Adrenal gland (tissue), 12 donors: ENCODE results near the gene HNRNPM. TPM values are rescaled to one million over a fixed set of nuclear protein-coding genes. Genes with fewer than 3 reads are reported as not detected.

Source experiments
- DNase-seq, 7 donors: peaks; one replicate each; pipeline ENCODE4 v3.0.0-alpha.2; 2019 to 2020
- H3K27ac ChIP-seq, 5 donors: fragments of 200-600 bp; sonication (generic) in 4 of 5; 1 replicate in 3 of 5; 2 replicates in 2 of 5; pipeline versions ENCODE4 v1.5.1 to v1.8.0; 2016 to 2020; ENCODE audit warnings: mild to moderate bottlenecking in 1 of 5
- H3K27me3 ChIP-seq: fragments of 200-600 bp; 2 replicates; pipeline ENCODE4 v1.8.0; 2021
- H3K36me3 ChIP-seq, 2 donors: fragments of 200-600 bp; replicated peaks in 1 of 2; 1 replicate in 1 of 2; 2 replicates in 1 of 2; pipeline versions ENCODE4 v1.5.1 to v1.8.0; 2018 to 2022
- H3K4me1 ChIP-seq, 2 donors: fragments of 200-600 bp; replicated peaks in 1 of 2; 1 replicate in 1 of 2; 2 replicates in 1 of 2; pipeline versions ENCODE4 v1.5.1 to v1.8.0; 2018 to 2021
- H3K4me3 ChIP-seq, 4 donors: fragments of 200-600 bp; sonication (generic) in 3 of 4; one replicate each; pipeline ENCODE4 v1.5.1; 2016 to 2018
- H3K9me3 ChIP-seq, 3 donors: fragments of 200-600 bp; sonication (generic) in 1 of 3; replicated peaks in 1 of 3; 1 replicate in 2 of 3; 2 replicates in 1 of 3; pipeline versions ENCODE4 v1.5.1 to v1.8.0; 2016 to 2021
- CTCF ChIP-seq, 6 experiments: fragments of 450-650 bp in 4 of 6; fragments of 200-600 bp in 2 of 6; sonication (generic) in 1 of 6; IDR thresholded peaks; 1 replicate in 5 of 6; 2 replicates in 1 of 6; pipeline versions ENCODE4 v1.5.1 to v1.8.0; 2016 to 2021; ENCODE audit warnings: antibody characterized with exemption in 6 of 6, mild to moderate bottlenecking in 2 of 6, moderate library complexity in 1 of 6
- POLR2A ChIP-seq, 2 donors: fragments of 450-650 bp; IDR thresholded peaks; one replicate each; pipeline ENCODE4 v1.6.1; 2017; ENCODE audit warnings: antibody characterized with exemption in 2 of 2, mild to moderate bottlenecking in 2 of 2, moderate library complexity in 1 of 2
- WGBS, 4 donors: extraction: QIAGEN DNeasy Blood & Tissue Kit in 2 of 4; methylation state at CpG; one replicate each; pipeline versions ENCODE4 v1.1.5 to v1.1.7; 2013 to 2017; 5-methylcytosine and 5-hydroxymethylcytosine counted together
- intact Hi-C, 2 donors: fragments of 100-400 bp; cut with DNase I; formaldehyde crosslinking; loops; one replicate each; pipeline versions ENCODE4 v1.14.1 to v1.15.0; 2022 to 2023
- polyA plus RNA-seq, 3 donors: library from polyadenylated mRNA; stranded (reverse); fragments of 200-250 nt in 2 of 3; fragments of 350-450 nt in 1 of 3; fragmentation: Illumina TruSeq in 1 of 3; extraction: RNeasy Lipid Tissue Mini Kit (QIAGEN cat#74804) in 1 of 3; gene quantifications; one replicate each; pipeline ENCODE4 v1.2.3, GENCODE V29; 2013 to 2014
- total RNA-seq, 9 donors: library from RNA; depleted of rRNA in 4 of 9; stranded (reverse); fragments of >200 nt in 4 of 9; fragments of 120-200 nt in 1 of 9; fragmentation: NEBNext Ultra II Directional in 1 of 9; extraction: Animal tissue kit (Norgen Biotek cat#: 25700) in 1 of 9; gene quantifications; one replicate each; pipeline versions ENCODE4 v1.1.0 to v1.2.4, GENCODE V29; 2013 to 2023
- donor health status: healthy with polysubstance abuse.
- donor health status: Bipolar disorder and iron deficiency.
- donor health status: DM: yes; HTN: yes; CAD: no.
- donor health status: DM: no; HTN: no; CAD: no.
- donor health status: DM: no; HTN: no; CAD: no.
- donor health status: DM: yes; HTN: yes; CAD: no.

The HNRNPM gene
- total and polyA plus RNA-seq, 12 donors, result 51.7 to 262 (median 77.4) TPM

GRCh38 chr19:8426283-8426682 is 18.5 kb upstream of the HNRNPM start:
- 93 to 96% (median 95%) methylated on average over 2 to 7 of the region's 7 CpGs for WGBS, 4 donors
- DNase-seq, result no peak

DNA sequence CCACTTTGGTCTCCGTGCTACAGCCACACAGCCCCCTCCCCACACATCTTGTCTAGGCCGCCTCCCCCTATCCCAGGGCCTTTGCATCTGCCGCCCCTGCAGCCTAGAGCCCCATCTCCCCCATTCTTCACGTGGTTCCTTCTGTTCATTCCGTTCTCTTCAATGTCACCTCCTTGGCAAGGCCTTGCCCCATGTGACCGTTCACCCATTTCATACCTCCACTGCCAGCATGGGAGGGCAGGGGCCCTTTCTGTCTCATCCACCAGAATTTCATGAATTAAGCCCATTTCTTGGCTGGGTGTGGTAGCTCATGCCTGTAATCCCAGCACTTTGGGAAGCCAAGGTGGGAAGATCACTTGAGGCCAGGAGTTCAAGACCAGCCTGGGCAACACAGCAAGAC is 15.7 kb upstream of the HNRNPM start:
- 86 to 91% (median 87%) methylated on average over 6 of the region's 6 CpGs for WGBS, 4 donors
- intact Hi-C loops, result no loop called here
- TF ChIP-seq CTCF (IDR thresholded peaks at IDR 0.05), result no peak
- TF ChIP-seq POLR2A (IDR thresholded peaks at IDR 0.05), result no peak

More at GRCh38 chr19:8426283-8426682, 18.5 kb upstream of the HNRNPM start:
- Histone ChIP-seq H3K4me3 (no peak overlapping the region), H3K4me1 (peaks cover 8 to 32% of the 10 kb centered on the region in 2 donors), H3K9me3 (no peaks in the 10 kb centered on the region), H3K36me3 (peaks cover 0 to 17% of the 10 kb centered on the region in 2 donors), H3K27me3 (no peaks in the 10 kb centered on the region), H3K27ac (no peak overlapping the region)
- no peak for TF ChIP-seq POLR2A (IDR thresholded peaks at IDR 0.05)
- no peak for TF ChIP-seq CTCF (IDR thresholded peaks at IDR 0.05)
- intact Hi-C loops, result no loop called here

GRCh38 chr19:8429826-8430225 is 14.9 kb upstream of the HNRNPM start:
- H3K4me3 ChIP-seq, result no peak overlapping the region
- no peak for TF ChIP-seq POLR2A (IDR thresholded peaks at IDR 0.05)
- no peak for TF ChIP-seq CTCF (IDR thresholded peaks at IDR 0.05)
- H3K4me1 ChIP-seq, result peaks cover 4 to 14% of the 10 kb centered on the region in 2 donors
- DNase-seq, result no peak
- H3K9me3 ChIP-seq, result no peaks in the 10 kb centered on the region
- intact Hi-C loops, result no loop called here
- no peak overlapping the region for H3K27ac ChIP-seq
- no peaks in the 10 kb centered on the region for H3K27me3 ChIP-seq
- peaks cover 0 to 13% of the 10 kb centered on the region in 2 donors for H3K36me3 ChIP-seq
- 92 to 97% (median 95%) methylated on average over 6 of the region's 6 CpGs for WGBS, 4 donors

More for the DNA sequence above, 15.7 kb upstream of the HNRNPM start:
- peaks cover 9 to 19% of the 10 kb centered on the region in 2 donors for H3K4me1 ChIP-seq
- H3K36me3 ChIP-seq, result peaks cover 0 to 13% of the 10 kb centered on the region in 2 donors
- H3K27me3 ChIP-seq, result no peaks in the 10 kb centered on the region
- H3K4me3 ChIP-seq, result no peak overlapping the region
- H3K27ac ChIP-seq, result no peak overlapping the region
- H3K9me3 ChIP-seq, result no peaks in the 10 kb centered on the region
- no peak for DNase-seq

- WGBS, 4 donors, result 92 to 94% (median 92%) methylated on average over 20 of the region's 20 CpGs; no CpG with 5 or more reads in 1 of the 4 donors
- Histone ChIP-seq H3K4me3 (no peak overlapping the region), H3K36me3 (peaks cover 0 to 13% of the 10 kb centered on the region in 2 donors), H3K27me3 (no peaks in the 10 kb centered on the region), H3K27ac (no peak overlapping the region), H3K9me3 (no peaks in the 10 kb centered on the region), H3K4me1 (peaks cover 4 to 6% of the 10 kb centered on the region in 2 donors)
- DNase-seq, result no peak
- TF ChIP-seq POLR2A (IDR thresholded peaks at IDR 0.05) (no peak), CTCF (IDR thresholded peaks at IDR 0.05) (no peak)
- intact Hi-C loops, result no loop called here
Observed at GRCh38 chr19:8430650-8431049, 14.1 kb upstream of the HNRNPM start.
